PC-3 (cell line): ENCODE results near the gene TRDN.

Experiments
- CTCF ChIP-seq: fragments of 300-600 bp; sonication (generic); conservative IDR thresholded peaks from 2 replicates; pipeline ENCODE4 v1.5.1; 2017; ENCODE audit warnings: antibody characterized with exemption, low read depth, mild to moderate bottlenecking, low read length
- EZH2 ChIP-seq: fragments of 300-600 bp; sonication (generic); IDR thresholded peaks from one replicate; pipeline ENCODE4 v1.6.1; 2017; ENCODE audit warnings: antibody characterized with exemption, mild to moderate bottlenecking, low read length; ENCODE audit not compliant: unreplicated experiment
- EZH2phosphoT487 ChIP-seq: fragments of 300-600 bp; sonication (generic); IDR thresholded peaks from 2 replicates; pipeline ENCODE4 v1.6.1; 2018; ENCODE audit warnings: mild to moderate bottlenecking, antibody characterized with exemption, low read length, borderline replicate concordance

GRCh38 chr6:123564361-123564760 is 72.4 kb downstream of the TRDN start:
- TF ChIP-seq EZH2 (no peak), CTCF (no peak), EZH2phosphoT487 (no peak)
